HG03095 (cell line): Measurements from ENCODE around the gene ANKRD27.
A peak's percentile ranks its signal among the peaks of the same experiment; 100 is the strongest.
"Not testable (repeated sequence)": the region's sequence is repeated elsewhere in the genome, so short reads cannot be mapped to it uniquely, and the experiment has no call there.

Source experiments
- ATAC-seq: cut with Tn5 transposase; IDR thresholded peaks from one replicate; pipeline ENCODE4 v1.9.1; 2021; ENCODE audit warnings: moderate library complexity; ENCODE audit not compliant: unreplicated experiment

Gene ANKRD27

GRCh38 chr19:32611161-32611560, 63.8 kb downstream of the ANKRD27 start:
- ATAC-seq = no peak

DNA sequence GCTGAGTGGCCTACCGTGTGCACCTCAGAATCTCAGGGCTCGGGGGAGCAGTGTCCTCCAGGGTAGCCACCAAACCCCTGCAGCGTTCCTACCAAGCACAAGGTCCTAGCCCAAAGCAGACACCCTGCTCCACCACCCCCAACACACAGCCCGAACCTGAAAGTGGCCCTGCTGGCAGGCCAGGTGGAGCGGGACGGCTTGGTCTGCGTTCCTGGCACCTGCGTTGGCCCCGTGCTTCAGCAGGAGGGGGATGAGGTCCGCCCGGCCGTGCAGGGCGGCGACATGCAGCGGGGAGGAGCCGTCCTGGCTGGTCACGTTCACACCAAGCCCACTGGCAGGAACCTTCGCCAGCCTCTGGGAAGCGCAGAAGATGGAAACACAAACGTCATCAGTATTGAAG, 67.5 kb downstream of the ANKRD27 start:
- ATAC-seq = no peak

GRCh38 chr19:32606289-32606688, 68.7 kb downstream of the ANKRD27 start:
- ATAC-seq = no peak

DNA sequence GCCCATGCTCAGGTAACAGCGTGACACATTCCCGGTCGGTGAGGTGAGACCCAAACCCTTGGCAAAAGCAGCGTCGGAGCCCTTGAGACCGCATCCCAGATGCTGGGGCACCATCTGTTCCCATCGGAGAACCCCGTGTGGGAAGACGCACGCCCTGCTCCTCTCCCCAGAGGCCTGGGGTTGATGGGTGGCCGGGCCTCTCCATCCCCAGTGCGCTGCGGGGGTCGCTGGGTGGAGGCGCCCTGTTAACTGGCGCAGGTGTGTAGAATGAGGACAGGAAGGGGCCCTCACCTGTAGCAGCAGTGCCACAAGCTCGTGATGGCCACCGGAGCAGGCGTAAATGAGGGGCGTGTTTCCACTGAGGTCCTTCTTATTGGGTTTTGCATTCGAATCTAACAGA, 69.4 kb downstream of the ANKRD27 start:
- ATAC-seq = no peak

DNA sequence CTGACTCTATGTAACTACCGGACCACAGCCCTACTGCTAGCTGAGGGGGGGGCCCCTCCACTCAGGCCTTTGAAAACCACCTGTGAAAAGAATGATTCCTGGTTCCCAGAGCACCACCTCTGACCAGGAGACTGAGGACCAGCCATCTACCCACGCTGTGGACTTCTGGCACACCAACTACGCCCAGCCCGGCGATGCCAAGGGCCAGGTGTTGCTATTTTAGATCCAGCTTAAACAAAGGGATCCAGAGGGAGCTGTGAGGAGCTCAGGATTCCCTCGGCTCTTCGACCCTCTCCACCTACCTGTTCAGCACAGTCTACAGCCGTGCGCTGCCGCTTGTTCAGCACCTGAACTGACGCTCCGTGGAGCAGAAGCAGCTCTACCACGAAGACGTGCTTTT, 71.0 kb downstream of the ANKRD27 start:
- no peak for ATAC-seq

DNA sequence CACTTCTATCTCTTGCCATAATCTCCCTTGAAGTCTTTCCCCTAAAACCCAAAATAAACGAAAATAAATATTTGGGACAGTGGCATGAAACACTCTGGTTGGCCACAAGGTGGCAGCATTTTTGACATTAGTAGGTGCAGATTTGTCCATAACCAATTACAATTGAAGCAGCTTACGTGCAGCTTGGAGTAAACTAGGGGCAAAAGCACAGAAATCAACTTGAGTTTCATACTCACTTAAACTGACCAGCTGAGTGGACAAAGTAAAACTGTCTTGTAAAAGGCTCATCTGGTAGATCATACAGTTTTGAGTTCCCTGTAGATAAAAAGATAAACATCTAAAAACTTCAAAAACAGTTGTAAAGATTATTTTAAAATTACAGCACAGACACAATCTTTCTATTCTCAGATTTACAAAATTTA, 75.2 kb downstream of the ANKRD27 start:
- ATAC-seq = no peak

- ATAC-seq = no peak
These were observed 75.7 kb downstream of the ANKRD27 start for GRCh38 chr19:32599258-32599657.

DNA sequence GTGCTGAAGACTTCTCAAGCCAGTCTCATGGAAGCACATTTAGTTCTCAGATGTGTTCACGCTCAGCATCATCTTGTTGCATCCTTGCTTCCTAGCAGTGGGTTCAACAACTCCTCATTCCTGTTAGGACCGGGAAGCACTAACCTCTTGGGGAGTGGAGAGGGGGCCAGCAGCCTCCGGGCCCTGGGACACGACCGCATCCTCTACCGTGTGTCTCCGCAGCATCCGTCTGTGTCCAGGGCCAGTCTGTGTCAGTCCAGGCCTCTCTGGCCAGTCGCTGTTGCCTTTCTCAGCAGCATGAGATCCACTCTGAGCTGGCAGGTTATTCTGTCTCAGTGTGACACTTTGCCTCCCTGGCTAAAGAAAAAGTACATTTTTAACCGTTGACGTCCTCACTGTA, 77.0 kb downstream of the ANKRD27 start:
- no peak for ATAC-seq

DNA sequence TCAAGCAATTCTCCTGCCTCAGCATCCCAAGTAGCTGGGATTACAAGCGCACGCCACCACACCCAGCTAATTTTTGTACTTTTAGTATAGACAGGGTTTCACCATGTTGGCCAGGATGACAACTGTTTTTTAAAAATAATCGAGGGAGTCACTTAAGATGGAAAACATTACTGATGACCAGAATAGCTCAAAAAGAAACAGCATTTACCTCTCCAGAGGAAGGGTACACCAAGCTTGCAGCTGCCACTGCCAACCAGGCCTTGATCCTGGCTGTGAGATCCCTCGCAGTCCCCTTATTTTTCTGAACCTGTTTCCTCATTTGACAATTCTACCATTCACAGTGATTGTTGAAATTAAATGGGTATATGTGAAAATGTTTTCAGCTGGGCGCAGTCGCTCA, 79.5 kb downstream of the ANKRD27 start:
- no peak for ATAC-seq

GRCh38 chr19:32594021-32594420, 81.0 kb downstream of the ANKRD27 start:
- no peak for ATAC-seq

- not testable (repeated sequence) for ATAC-seq
These were observed 87.1 kb downstream of the ANKRD27 start for GRCh38 chr19:32587747-32588504.

- ATAC-seq = no peak
These were observed 93.2 kb downstream of the ANKRD27 start for GRCh38 chr19:32581705-32582179.

DNA sequence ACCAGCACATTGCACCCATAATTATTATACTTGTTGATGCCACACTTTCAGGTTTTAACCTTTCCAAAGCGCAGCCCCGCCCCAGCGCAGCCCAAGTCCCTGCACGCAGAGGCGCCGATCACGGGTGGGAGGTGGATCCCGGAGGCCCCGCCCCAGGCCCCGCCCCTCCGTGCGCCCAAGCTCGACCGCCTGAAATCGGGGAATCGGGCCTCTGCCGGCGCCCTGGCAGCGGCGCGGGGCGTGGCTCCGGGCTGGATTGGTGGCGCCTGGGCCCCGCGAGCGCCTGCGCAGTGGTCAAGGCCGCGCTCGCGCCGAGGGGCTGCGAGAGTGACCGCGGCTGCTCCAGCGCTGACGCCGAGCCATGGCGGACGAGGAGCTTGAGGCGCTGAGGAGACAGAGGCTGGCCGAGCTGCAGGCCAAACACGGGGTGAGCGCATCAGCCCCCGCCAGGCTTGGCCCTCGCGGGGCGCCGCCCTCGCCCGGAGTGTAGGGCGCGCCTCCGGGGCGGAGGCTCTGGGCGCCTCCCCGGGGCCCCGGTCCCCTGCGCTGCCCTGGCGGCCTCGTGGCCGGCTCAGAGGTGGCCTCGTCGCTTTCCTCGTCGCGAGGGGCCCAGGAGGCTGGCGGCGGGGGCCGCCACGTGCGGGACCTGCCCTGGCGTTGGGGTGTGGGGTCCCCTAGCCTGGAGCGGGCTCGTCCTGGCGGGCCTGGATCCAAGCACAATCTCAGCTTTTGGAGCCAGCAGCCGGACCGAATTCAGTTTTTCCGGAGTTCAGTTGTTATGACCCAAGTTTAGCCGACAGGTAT, 93.9 kb downstream of the ANKRD27 start, which contains the start of gene PDCD5:
TSS of gene PDCD5 (plus strand) at position 290 of the 804 bp plus-strand sequence. CDS start at position 362, 72 bp downstream.
- peak; percentile 76 for ATAC-seq

GRCh38 chr19:32580353-32580900, 94.6 kb downstream of the ANKRD27 start:
- peak; percentile 26 for ATAC-seq

DNA sequence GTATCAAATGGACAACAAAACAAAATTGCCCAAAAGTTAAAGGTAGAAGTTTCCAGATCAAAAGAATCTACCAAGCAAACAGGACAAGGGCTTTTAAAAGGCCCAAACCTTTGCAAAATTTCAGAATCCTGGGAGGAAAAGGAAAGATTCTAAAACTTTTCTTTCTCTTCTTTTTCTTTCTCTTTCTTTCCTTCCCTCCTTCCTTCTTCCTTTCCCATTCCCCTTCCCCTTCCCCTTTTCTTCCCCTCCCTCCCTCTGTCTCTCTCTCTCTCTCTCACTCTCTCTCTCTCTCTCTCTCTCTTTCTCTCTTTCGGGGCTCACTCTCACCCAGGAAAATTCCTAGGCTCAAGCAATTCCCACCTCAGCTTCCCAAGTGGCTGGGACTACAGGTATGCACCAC, 98.2 kb downstream of the ANKRD27 start:
- ATAC-seq = no peak

DNA sequence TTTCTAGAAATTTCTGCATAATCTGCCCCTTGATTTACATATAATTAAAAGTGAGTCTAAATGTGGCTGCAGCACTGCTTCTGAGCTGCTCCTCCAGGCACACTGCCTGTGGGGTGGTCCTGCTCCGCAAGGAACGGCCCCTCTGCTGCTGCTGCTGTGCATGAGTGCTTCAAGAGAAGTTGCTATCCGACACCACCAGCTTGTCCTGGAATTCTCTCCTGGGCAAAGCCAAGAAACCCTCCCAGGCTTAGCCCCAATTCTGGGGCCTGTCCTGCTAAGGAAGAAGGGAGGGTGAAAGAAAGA, 101.5 kb downstream of the ANKRD27 start:
- no peak for ATAC-seq

GRCh38 chr19:32572700-32573491, 102.1 kb downstream of the ANKRD27 start:
- ATAC-seq = not testable (repeated sequence)

DNA sequence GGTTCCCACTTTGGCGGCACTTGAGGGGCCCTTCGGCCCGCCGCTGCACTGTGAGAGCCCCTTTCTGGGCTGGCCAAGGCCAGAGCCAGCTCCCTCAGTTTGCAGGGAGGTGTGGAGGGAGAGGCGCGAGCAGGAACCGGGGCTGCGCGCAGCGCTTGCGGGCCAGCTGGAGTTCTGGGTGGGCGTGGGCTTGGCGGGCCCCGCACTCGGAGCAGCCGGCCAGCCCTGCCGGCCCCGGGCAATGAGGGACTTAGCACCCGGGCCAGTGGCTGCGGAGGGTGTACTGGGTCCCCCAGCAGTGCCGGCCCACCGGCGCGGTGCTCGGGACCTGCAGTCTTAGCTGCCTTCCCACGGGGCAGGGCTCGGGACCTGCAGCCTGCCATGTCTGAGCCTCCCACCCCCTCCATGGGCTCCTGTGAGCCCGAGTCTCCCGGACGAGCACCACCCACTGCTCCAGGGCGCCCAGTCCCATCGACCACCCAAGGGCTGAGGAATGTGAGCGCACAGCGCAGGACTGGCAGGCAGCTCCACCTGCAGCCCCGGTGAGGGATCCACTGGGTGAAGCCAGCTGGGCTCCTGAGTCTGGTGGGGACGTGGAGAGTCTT, 103.4 kb downstream of the ANKRD27 start:
- not testable (repeated sequence) for ATAC-seq

DNA sequence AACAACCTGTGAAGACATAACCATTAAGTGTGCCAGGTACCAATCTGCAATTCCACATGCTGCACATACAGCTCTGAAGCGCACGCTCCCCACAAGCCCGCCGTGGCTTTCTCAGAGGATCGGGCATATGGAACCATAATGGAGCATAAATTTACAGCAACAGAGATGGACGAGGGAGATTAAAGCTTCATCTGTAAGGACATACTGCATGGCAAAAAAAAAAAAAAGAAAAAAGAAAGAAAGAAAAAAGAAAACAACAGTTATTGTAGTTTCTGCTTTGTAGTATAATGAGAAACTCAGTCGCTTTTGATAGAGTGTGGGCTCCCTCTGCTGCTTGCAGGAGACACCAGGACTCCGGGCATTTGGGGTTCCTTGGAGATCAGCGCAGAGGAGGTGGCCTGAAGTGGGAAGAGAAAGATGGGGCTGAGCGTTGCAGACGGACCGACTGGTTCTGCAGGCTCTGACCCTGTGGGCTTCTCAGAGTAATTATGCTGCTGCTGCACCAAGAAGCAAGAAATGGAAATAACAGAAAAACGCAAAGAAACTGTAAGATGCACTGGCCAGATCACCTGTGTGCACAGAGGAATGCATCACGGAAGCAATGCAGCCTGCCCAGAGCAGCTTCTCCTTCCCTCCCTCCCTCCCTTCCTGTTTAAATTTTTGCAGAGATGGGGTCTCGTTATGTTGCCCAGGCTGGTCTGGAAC, 104.7 kb downstream of the ANKRD27 start:
- no peak for ATAC-seq

- no peak for ATAC-seq
These were observed 107.5 kb downstream of the ANKRD27 start for GRCh38 chr19:32567486-32567885.
